ENCODE measurements around the gene TEPSIN. TPM values are rescaled to one million over a fixed set of nuclear protein-coding genes. Genes with fewer than 3 reads are reported as not detected.

The TEPSIN gene
- total RNA-seq, 2 experiments from 2014 or later, result 28.2 to 32.2 TPM

DNA sequence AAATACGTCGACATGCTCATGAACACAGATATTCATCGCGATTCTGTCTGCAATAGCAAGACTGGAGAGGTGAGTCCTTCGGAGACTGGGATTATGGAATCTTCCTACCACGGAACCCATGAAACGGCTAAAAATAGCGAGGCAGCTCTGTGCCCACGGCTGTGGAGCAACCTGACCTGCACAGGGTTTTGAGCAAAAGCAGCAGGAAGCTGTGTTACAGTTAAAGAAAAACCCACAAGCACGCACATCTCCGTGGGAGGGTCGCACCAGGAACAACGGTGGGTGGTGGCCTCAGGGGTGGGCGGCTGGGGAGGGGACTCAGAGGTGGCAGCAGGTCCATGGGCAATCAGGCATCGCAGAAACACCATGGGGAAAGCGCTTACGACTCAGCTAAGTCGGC lies 31.4 kb upstream of the TEPSIN start:
- H3K27me3 Mint-ChIP-seq, result no peaks in the 10 kb centered on the region
- ChIA-PET CTCF (interaction anchor here (0.9 to 1.2 kb wide), 2 partner anchors 17 to 26 kb away, joined by 3 read pairs; no protein-coding TSS in a partner anchor), POLR2A (no interaction called here)
- TF ChIP-seq, protein P1, sequence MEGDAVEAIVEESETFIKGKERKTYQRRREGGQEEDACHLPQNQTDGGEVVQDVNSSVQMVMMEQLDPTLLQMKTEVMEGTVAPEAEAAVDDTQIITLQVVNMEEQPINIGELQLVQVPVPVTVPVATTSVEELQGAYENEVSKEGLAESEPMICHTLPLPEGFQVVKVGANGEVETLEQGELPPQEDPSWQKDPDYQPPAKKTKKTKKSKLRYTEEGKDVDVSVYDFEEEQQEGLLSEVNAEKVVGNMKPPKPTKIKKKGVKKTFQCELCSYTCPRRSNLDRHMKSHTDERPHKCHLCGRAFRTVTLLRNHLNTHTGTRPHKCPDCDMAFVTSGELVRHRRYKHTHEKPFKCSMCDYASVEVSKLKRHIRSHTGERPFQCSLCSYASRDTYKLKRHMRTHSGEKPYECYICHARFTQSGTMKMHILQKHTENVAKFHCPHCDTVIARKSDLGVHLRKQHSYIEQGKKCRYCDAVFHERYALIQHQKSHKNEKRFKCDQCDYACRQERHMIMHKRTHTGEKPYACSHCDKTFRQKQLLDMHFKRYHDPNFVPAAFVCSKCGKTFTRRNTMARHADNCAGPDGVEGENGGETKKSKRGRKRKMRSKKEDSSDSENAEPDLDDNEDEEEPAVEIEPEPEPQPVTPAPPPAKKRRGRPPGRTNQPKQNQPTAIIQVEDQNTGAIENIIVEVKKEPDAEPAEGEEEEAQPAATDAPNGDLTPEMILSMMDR (IDR thresholded peaks at IDR 0.05), result no peak
- intact Hi-C loops (cut with micrococcal nuclease), result no loop called here
- H3K4me3 Mint-ChIP-seq, result no peak overlapping the region
- no peak overlapping the region for H3K27ac Mint-ChIP-seq
- peaks cover 5% of the 10 kb centered on the region for H3K4me1 Mint-ChIP-seq (ENCODE audit: low read depth)
- DNase-seq (no peak), ATAC-seq (no peak)
- H3K36me3 Mint-ChIP-seq (ENCODE audit: low read depth), result peaks cover 21% of the 10 kb centered on the region
- H3K9me3 Mint-ChIP-seq, result no peaks in the 10 kb centered on the region

DNA sequence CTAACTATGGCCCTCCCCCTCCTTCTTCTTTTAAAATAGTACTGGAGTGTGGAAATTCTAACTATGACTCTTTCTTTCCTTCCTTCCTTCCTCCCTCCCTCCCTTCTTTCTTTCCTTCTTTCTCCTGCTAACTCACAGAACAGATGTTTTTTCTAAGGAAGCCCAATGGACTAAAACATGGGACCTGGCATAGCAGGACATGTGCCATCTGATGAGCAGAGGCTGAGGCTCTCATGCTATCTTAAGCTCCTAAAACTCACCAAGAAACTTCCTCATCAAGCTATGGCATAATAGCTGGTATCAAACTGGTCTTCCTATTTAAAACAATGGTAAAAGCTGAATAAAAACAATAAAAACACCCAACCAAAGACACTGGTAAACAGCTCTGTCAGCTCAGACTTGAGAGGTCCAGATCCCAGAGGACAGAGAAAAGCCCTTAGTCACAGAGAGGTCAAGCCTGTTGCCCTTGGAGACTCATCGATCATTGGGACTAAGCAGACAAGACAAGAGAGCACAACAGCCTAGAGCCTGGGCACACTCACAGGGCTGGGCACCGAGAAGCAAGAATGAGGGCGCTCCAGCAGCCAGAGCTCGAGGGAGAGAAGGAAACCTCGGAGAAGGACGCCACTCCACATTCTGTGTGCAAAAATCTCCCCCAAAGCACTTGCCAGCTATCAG lies 28.7 kb upstream of the TEPSIN start:
- H3K9me3 Mint-ChIP-seq, result no peaks in the 10 kb centered on the region
- no peak for ATAC-seq
- no peaks in the 10 kb centered on the region for H3K27me3 Mint-ChIP-seq
- H3K27ac Mint-ChIP-seq, result no peak overlapping the region
- ChIA-PET CTCF (interaction anchor here (0.9 kb wide), 1 partner anchor 15 kb away, joined by 4 read pairs; no protein-coding TSS in a partner anchor), POLR2A (no interaction called here)
- peaks cover 12% of the 10 kb centered on the region for H3K36me3 Mint-ChIP-seq (ENCODE audit: low read depth)
- peaks cover 2% of the 10 kb centered on the region for H3K4me1 Mint-ChIP-seq (ENCODE audit: low read depth)
- no peak overlapping the region for H3K4me3 Mint-ChIP-seq
- DNase-seq, result no peak
- intact Hi-C loops (cut with micrococcal nuclease), result no loop called here
- TF ChIP-seq, protein P1 (IDR thresholded peaks at IDR 0.05), result no peak

- intact Hi-C loops (cut with micrococcal nuclease), result no loop called here
- DNase-seq (no peak), ATAC-seq (no peak)
- Mint-ChIP-seq H3K4me3 (no peak overlapping the region), H3K27me3 (no peaks in the 10 kb centered on the region), H3K27ac (no peak overlapping the region), H3K9me3 (no peaks in the 10 kb centered on the region), H3K36me3 (ENCODE audit: low read depth) (peaks cover 7% of the 10 kb centered on the region), H3K4me1 (ENCODE audit: low read depth) (peaks cover 2% of the 10 kb centered on the region)
- ChIA-PET POLR2A (interaction anchor here (0.6 kb wide), 1 partner anchor 154 kb away, joined by 4 read pairs; no protein-coding TSS in a partner anchor), CTCF (no interaction called here)
- TF ChIP-seq, protein P1 (IDR thresholded peaks at IDR 0.05), result no peak
Measured at GRCh38 chr17:81265576-81265975, 26.7 kb upstream of the TEPSIN start.

GRCh38 chr17:81264640-81265039 lies 25.8 kb upstream of the TEPSIN start:
- Mint-ChIP-seq H3K36me3 (ENCODE audit: low read depth) (peaks cover 7% of the 10 kb centered on the region), H3K4me3 (no peak overlapping the region), H3K27me3 (no peaks in the 10 kb centered on the region), H3K27ac (no peak overlapping the region), H3K9me3 (no peaks in the 10 kb centered on the region), H3K4me1 (ENCODE audit: low read depth) (peaks cover 2% of the 10 kb centered on the region)
- TF ChIP-seq, protein P1 (IDR thresholded peaks at IDR 0.05), result no peak
- intact Hi-C loops (cut with micrococcal nuclease), result no loop called here
- CTCF ChIA-PET, result no interaction called here
- DNase-seq (no peak), ATAC-seq (no peak)
- POLR2A ChIA-PET, result no interaction called here

GRCh38 chr17:81263371-81264181 lies 24.7 kb upstream of the TEPSIN start:
- H3K4me3 Mint-ChIP-seq, result no peak overlapping the region
- H3K9me3 Mint-ChIP-seq, result no peaks in the 10 kb centered on the region
- TF ChIP-seq, protein P1 (IDR thresholded peaks at IDR 0.05), result no peak
- H3K4me1 Mint-ChIP-seq (ENCODE audit: low read depth), result peaks cover 2% of the 10 kb centered on the region
- DNase-seq (no peak), ATAC-seq (no peak)
- CTCF ChIA-PET, result interaction anchor here (0.8 kb wide), 1 partner anchor 11 kb away, joined by 3 read pairs; no protein-coding TSS in a partner anchor
- no peak overlapping the region for H3K27ac Mint-ChIP-seq
- peaks cover 3% of the 10 kb centered on the region for H3K36me3 Mint-ChIP-seq (ENCODE audit: low read depth)
- intact Hi-C loops (cut with micrococcal nuclease), result no loop called here
- POLR2A ChIA-PET, result no interaction called here
- no peaks in the 10 kb centered on the region for H3K27me3 Mint-ChIP-seq
